KMS-11 (cell line): ENCODE measurements around the gene FRMPD4.

Experiments used
- H2AFZ ChIP-seq: fragments of 200-600 bp; sonication (generic); 2 replicates; pipeline ENCODE4 v1.6.1; 2016; ENCODE audit warnings: antibody characterized with exemption, mixed run types, low read depth
- H3K27ac ChIP-seq: fragments of 200-600 bp; sonication (generic); 2 replicates; pipeline ENCODE4 v1.6.1; 2016; ENCODE audit warnings: mild to moderate bottlenecking, mixed run types
- H3K27me3 ChIP-seq: fragments of 200-600 bp; sonication (generic); 2 replicates; pipeline ENCODE4 v1.6.1; 2017; ENCODE audit warnings: mild to moderate bottlenecking, low read depth, mixed run types, moderate library complexity; ENCODE audit not compliant: insufficient read depth
- H3K36me3 ChIP-seq: fragments of 200-600 bp; sonication (generic); 2 replicates; pipeline ENCODE4 v1.6.1; 2017; ENCODE audit warnings: mild to moderate bottlenecking, mixed run types; ENCODE audit not compliant: insufficient read depth
- H3K4me1 ChIP-seq: fragments of 200-600 bp; sonication (generic); 2 replicates; pipeline ENCODE4 v1.6.1; 2016; ENCODE audit warnings: mild to moderate bottlenecking, low read depth, mixed run types; ENCODE audit not compliant: poor library complexity, severe bottlenecking
- H3K4me2 ChIP-seq: fragments of 200-600 bp; sonication (generic); 2 replicates; pipeline ENCODE4 v1.7.0; 2016; ENCODE audit warnings: mild to moderate bottlenecking, mixed run types
- H3K4me3 ChIP-seq: fragments of 200-600 bp; sonication (generic); IDR thresholded peaks from 2 replicates; pipeline ENCODE4 v1.6.1; 2017; ENCODE audit warnings: low read depth, low read length, mixed read lengths; ENCODE audit not compliant: insufficient read depth
- H3K79me2 ChIP-seq: fragments of 200-600 bp; sonication (generic); 2 replicates; pipeline ENCODE4 v1.6.1; 2016; ENCODE audit warnings: low read depth, mixed run types; ENCODE audit not compliant: insufficient read depth
- H3K9ac ChIP-seq: fragments of 200-600 bp; sonication (generic); 2 replicates; pipeline ENCODE4 v1.6.1; 2016; ENCODE audit warnings: mild to moderate bottlenecking, mixed run types
- H4K20me1 ChIP-seq: fragments of 200-600 bp; sonication (generic); 2 replicates; pipeline ENCODE4 v1.6.1; 2016; ENCODE audit warnings: mild to moderate bottlenecking, mixed run types; ENCODE audit not compliant: insufficient read depth
- TF ChIP-seq, protein P1 (sequence below): fragments of 200-600 bp; sonication (generic); conservative IDR thresholded peaks from 2 replicates; pipeline ENCODE4 v1.6.1; 2017; ENCODE audit warnings: low read depth, mild to moderate bottlenecking, antibody characterized with exemption, low read length, moderate library complexity, mixed read lengths

The FRMPD4 gene

DNA sequence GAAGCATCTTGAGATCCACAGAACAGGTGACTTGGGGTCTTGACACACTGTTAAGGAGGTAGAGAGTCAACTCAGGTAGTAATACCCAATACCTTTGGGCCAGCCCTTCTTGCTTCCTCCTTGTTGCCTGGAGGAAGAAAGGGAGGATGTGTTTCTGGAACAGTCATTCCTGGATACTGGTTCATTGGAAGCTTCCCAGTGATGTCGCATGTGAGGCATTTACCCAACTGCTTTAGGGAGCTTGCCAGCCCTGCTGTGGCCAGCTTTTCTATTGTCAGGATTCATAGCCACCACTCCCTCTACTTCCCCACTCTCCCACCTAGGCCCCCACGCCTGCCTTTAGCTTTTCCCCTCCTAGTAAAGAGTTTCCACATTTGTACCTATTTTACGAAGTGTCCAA lies 342.7 kb downstream of the FRMPD4 start:
- TF ChIP-seq, protein P1, sequence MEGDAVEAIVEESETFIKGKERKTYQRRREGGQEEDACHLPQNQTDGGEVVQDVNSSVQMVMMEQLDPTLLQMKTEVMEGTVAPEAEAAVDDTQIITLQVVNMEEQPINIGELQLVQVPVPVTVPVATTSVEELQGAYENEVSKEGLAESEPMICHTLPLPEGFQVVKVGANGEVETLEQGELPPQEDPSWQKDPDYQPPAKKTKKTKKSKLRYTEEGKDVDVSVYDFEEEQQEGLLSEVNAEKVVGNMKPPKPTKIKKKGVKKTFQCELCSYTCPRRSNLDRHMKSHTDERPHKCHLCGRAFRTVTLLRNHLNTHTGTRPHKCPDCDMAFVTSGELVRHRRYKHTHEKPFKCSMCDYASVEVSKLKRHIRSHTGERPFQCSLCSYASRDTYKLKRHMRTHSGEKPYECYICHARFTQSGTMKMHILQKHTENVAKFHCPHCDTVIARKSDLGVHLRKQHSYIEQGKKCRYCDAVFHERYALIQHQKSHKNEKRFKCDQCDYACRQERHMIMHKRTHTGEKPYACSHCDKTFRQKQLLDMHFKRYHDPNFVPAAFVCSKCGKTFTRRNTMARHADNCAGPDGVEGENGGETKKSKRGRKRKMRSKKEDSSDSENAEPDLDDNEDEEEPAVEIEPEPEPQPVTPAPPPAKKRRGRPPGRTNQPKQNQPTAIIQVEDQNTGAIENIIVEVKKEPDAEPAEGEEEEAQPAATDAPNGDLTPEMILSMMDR: no peak
- Histone ChIP-seq H3K27me3 (no peaks in the 10 kb centered on the region), H3K9ac (no peak overlapping the region), H3K4me2 (no peak overlapping the region), H3K4me1 (no peaks in the 10 kb centered on the region), H3K27ac (no peak overlapping the region), H4K20me1 (no peaks in the 10 kb centered on the region), H3K4me3 (no peak overlapping the region), H2AFZ (no peak overlapping the region), H3K36me3 (no peaks in the 10 kb centered on the region), H3K79me2 (no peaks in the 10 kb centered on the region)

DNA sequence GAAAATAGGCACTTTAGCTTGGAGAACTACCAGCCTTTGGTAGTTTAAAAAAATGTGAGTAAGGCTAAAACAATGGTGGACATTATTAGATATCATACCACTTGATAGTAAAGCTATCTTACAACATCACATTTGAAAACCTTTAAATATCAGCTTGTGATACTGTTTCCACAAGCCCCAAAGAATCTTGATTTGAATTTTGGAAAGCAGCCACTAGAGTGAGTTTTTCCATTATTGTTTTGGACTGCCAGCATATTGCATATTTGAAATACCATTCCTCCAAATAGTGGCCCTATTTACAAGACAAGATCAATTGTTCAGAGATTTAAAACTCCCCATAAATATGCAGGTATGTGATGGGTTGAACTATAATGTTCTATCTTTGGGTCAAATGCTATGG lies 349.9 kb downstream of the FRMPD4 start:
- H3K4me2 ChIP-seq: no peak overlapping the region
- TF ChIP-seq, protein P1: no peak

DNA sequence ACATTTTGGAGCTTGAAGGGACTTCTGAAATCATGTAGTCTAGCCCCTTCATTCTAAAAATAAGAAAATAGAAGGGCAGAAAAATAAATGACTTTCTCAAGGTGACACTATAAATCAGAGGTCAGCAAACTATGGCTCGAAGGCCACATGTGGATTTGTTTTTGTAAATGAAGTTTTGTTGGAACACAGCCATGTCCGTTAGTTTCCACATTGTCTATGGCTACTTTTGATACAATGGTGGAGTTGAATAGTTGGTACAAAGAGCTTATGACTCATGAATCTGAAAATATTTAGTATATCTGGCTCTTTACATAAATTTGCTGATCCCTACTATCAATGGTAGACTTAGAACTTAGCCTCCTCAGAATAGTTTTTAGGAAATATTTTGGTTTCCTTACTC lies 350.5 kb downstream of the FRMPD4 start:
- Histone ChIP-seq H4K20me1 (no peaks in the 10 kb centered on the region), H3K4me1 (no peaks in the 10 kb centered on the region), H2AFZ (no peak overlapping the region), H3K79me2 (no peaks in the 10 kb centered on the region), H3K36me3 (no peaks in the 10 kb centered on the region), H3K27ac (no peak overlapping the region), H3K4me2 (no peak overlapping the region), H3K27me3 (no peaks in the 10 kb centered on the region), H3K4me3 (no peak overlapping the region), H3K9ac (no peak overlapping the region)
- TF ChIP-seq, protein P1: no peak

More for the DNA sequence above, 349.9 kb downstream of the FRMPD4 start:
- Histone ChIP-seq H3K4me1 (no peaks in the 10 kb centered on the region), H3K27ac (no peak overlapping the region), H3K79me2 (no peaks in the 10 kb centered on the region), H2AFZ (no peak overlapping the region), H3K27me3 (no peaks in the 10 kb centered on the region), H4K20me1 (no peaks in the 10 kb centered on the region), H3K36me3 (no peaks in the 10 kb centered on the region), H3K9ac (no peak overlapping the region), H3K4me3 (no peak overlapping the region)

DNA sequence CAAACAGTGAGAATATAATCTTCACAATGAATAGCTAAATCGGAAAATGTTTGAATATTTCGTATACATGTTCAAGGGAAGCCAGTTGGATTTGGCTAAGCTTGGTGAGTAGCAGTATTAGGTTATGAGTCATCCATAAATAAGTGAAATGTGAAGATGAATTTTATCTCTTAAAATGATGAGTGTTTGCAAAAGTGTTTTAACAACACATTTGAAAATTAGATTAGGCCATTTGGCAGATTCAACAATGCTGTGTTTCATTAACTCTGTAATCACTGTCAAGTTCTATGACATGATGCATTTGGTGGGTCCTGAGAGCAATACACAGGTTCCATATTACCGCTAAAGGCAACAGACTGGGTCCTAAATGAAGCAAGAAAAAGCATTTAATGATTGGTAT lies 351.1 kb downstream of the FRMPD4 start:
- no peaks in the 10 kb centered on the region for H3K36me3 ChIP-seq
- no peaks in the 10 kb centered on the region for H3K27me3 ChIP-seq
- H3K9ac ChIP-seq: no peak overlapping the region
- no peak overlapping the region for H3K27ac ChIP-seq
- H3K4me1 ChIP-seq: no peaks in the 10 kb centered on the region
- no peak overlapping the region for H3K4me3 ChIP-seq
- H3K79me2 ChIP-seq: no peaks in the 10 kb centered on the region
- no peak overlapping the region for H2AFZ ChIP-seq
- no peaks in the 10 kb centered on the region for H4K20me1 ChIP-seq
- TF ChIP-seq, protein P1: no peak
- H3K4me2 ChIP-seq: no peak overlapping the region
